Activated CD8-positive, alpha-beta T cell treated with anti-CD3 and anti-CD28 coated beads for 36 hours (primary cell): ENCODE measurements around the gene CCDC149. TPM values are rescaled to one million over a fixed set of nuclear protein-coding genes. Genes with fewer than 3 reads are reported as not detected.

Experiments used
- ATAC-seq: fragments of 200-7000 bp; cut with Tn5 transposase; one replicate; pipeline ENCODE4 v1.10.0; 2021; ENCODE audit warnings: mild to moderate bottlenecking, moderate library complexity
- CTCF ChIA-PET: fragments of 350-600 bp; sonication (Branson Sonifier 250); formaldehyde crosslinking; loops from one replicate; lab custom pipeline; 2021; ENCODE audit warnings: antibody characterized with exemption; lab: Charles Lee
- POLR2A ChIA-PET: fragments of 350-600 bp; sonication (Branson Sonifier 250); formaldehyde crosslinking; loops from one replicate; lab custom pipeline; 2021; ENCODE audit warnings: antibody characterized with exemption; lab: Charles Lee
- DNase-seq: peaks from one replicate; pipeline ENCODE4 v3.0.0-alpha.2; 2020
- H3K27ac Mint-ChIP-seq: one replicate; pipeline ENCODE4 v1.8.0; 2021; ENCODE audit warnings: mild to moderate bottlenecking, mixed read lengths
- H3K27me3 Mint-ChIP-seq: one replicate; pipeline ENCODE4 v1.8.0; 2021; ENCODE audit warnings: mixed read lengths
- H3K36me3 Mint-ChIP-seq: one replicate; pipeline ENCODE4 v1.8.0; 2021; ENCODE audit warnings: low read depth, mixed read lengths
- H3K4me1 Mint-ChIP-seq: one replicate; pipeline ENCODE4 v1.8.0; 2021; ENCODE audit warnings: low read depth, mixed read lengths
- H3K4me3 Mint-ChIP-seq: one replicate; pipeline ENCODE4 v1.8.0; 2021; ENCODE audit warnings: mild to moderate bottlenecking, moderate library complexity, mixed read lengths
- H3K9me3 Mint-ChIP-seq: one replicate; pipeline ENCODE4 v1.8.0; 2021; ENCODE audit warnings: mixed read lengths
- CTCF ChIP-seq: fragments of 200-600 bp; IDR thresholded peaks from one replicate; pipeline ENCODE4 v1.8.0; 2022; ENCODE audit warnings: antibody characterized with exemption, mild to moderate bottlenecking
- intact Hi-C: fragments of 100-400 bp; cut with micrococcal nuclease; formaldehyde crosslinking; loops from one replicate; pipeline ENCODE4 v1.10.0; 2022
- total RNA-seq, 2 experiments: library from RNA; stranded (reverse); gene quantifications; one replicate each; pipeline ENCODE4 v1.2.3, GENCODE V29; 2021

The CCDC149 gene
- total RNA-seq, 2 experiments from 2014 or later: not detected

DNA sequence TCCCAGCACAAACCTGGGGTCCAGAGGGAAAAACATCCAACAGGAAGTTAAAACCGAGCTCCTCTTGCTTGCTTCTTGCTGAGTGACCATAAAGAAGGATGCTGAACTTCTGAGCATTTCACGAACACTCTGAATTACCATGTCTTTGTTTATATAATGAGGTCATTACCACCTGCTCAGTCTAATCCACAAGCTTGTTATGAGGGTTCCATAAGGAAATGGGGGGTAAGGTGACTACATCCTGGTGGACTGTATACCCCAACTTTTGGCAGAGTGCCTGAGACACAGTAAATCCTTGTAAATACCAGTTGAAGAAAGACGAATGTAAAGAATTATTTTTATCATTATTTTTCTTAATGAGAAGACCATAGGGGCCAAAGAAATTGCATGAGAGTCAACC, 16.8 kb downstream of the CCDC149 start:
- Mint-ChIP-seq H3K9me3 (no peaks in the 10 kb centered on the region), H3K27ac (no peak overlapping the region), H3K4me3 (no peak overlapping the region), H3K36me3 (no peaks in the 10 kb centered on the region), H3K4me1 (no peaks in the 10 kb centered on the region), H3K27me3 (no peaks in the 10 kb centered on the region)
- TF ChIP-seq CTCF: no peak
- POLR2A ChIA-PET: no interaction called here
- intact Hi-C loops: no loop called here
- CTCF ChIA-PET: no interaction called here
- ATAC-seq (no peak), DNase-seq (no peak)

GRCh38 chr4:24895461-24895860, 17.4 kb downstream of the CCDC149 start:
- no peak for ATAC-seq
- Mint-ChIP-seq H3K27me3 (no peaks in the 10 kb centered on the region), H3K27ac (no peak overlapping the region), H3K4me3 (no peak overlapping the region), H3K9me3 (no peaks in the 10 kb centered on the region), H3K4me1 (no peaks in the 10 kb centered on the region), H3K36me3 (no peaks in the 10 kb centered on the region)
- ChIA-PET CTCF (no interaction called here), POLR2A (no interaction called here)
- DNase-seq: no peak
- intact Hi-C loops: no loop called here
- no peak for TF ChIP-seq CTCF

DNA sequence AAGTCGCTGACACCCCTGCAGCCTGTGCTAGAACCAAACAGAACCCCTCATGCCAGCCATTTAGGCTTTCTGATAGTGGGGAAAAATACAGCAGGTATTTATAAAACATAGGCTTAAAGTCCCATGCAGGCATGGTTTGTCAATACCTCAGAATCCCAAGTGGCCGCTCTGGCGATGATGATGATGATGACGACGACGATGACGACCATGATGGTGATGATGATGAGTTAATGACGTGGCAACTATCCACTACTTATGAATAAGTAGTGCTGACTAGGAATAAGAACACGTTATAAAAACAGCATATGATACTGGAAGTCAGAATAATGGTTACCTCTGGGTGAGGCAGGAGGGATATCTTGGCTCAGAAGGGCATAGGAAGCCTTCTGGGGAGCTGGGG, 18.0 kb downstream of the CCDC149 start:
- DNase-seq (no peak), ATAC-seq (no peak)
- Mint-ChIP-seq H3K36me3 (no peaks in the 10 kb centered on the region), H3K27me3 (no peaks in the 10 kb centered on the region), H3K9me3 (no peaks in the 10 kb centered on the region), H3K4me1 (no peaks in the 10 kb centered on the region), H3K27ac (no peak overlapping the region), H3K4me3 (no peak overlapping the region)
- ChIA-PET CTCF (no interaction called here), POLR2A (no interaction called here)
- intact Hi-C loops: no loop called here
- no peak for TF ChIP-seq CTCF

- no peak overlapping the region for H3K4me3 Mint-ChIP-seq
- H3K4me1 Mint-ChIP-seq: no peaks in the 10 kb centered on the region
- no peak overlapping the region for H3K27ac Mint-ChIP-seq
- DNase-seq (no peak), ATAC-seq (no peak)
- TF ChIP-seq CTCF: no peak
- ChIA-PET CTCF (no interaction called here), POLR2A (no interaction called here)
- no peaks in the 10 kb centered on the region for H3K9me3 Mint-ChIP-seq
- intact Hi-C loops: no loop called here
- no peaks in the 10 kb centered on the region for H3K36me3 Mint-ChIP-seq
- H3K27me3 Mint-ChIP-seq: no peaks in the 10 kb centered on the region
These were observed 18.6 kb downstream of the CCDC149 start for GRCh38 chr4:24894243-24894642.

DNA sequence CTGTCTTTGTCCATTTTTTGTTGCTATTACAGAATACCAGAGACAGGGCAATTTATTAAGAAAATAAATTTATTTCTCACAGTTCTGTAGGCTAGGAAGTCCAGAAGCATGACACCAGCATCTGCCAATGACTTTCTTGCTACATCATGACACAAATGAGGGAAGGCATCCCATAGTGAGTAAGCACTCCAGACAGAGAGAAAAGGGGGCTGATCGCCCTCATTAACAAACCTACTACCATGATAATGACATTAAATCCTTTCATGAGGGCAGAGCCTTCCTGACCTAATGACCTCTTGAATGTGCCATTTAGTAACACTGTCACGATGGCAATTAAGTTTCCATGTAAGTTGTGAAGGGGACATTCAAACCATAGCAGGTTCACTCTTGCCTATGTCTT, 20.1 kb downstream of the CCDC149 start:
- POLR2A ChIA-PET: no interaction called here
- no peak for DNase-seq
- H3K9me3 Mint-ChIP-seq: no peaks in the 10 kb centered on the region

More for the DNA sequence above, 20.1 kb downstream of the CCDC149 start:
- ATAC-seq: no peak
- Mint-ChIP-seq H3K4me3 (no peak overlapping the region), H3K27ac (no peak overlapping the region), H3K27me3 (peaks cover 1% of the 10 kb centered on the region), H3K36me3 (no peaks in the 10 kb centered on the region), H3K4me1 (no peaks in the 10 kb centered on the region)
- CTCF ChIA-PET: no interaction called here
- intact Hi-C loops: no loop called here
- no peak for TF ChIP-seq CTCF
